GM12878 (cell line): ENCODE data around the gene DLGAP3. TPM values are rescaled to one million over a fixed set of nuclear protein-coding genes. Genes with fewer than 3 reads are reported as not detected.
A peak's percentile ranks its signal among the peaks of the same experiment; 100 is the strongest.

Experiments
- ATAC-seq: fragments of 200-7000 bp; cut with Tn5 transposase; 3 replicates; pipeline ENCODE4 v1.9.1; 2020; ENCODE audit warnings: mild to moderate bottlenecking, moderate library complexity
- BruUV-seq: library from RNA; stranded (reverse); fragments of 400-500 nt; replicated peaks from 2 replicates; lab custom pipeline; 2021; lab: Mats Ljungman, UMichigan
- CTCF ChIA-PET: fragments of 300-600 bp; sonication (Branson Sonifier 250); formaldehyde crosslinking; extraction: SDS; loops from one replicate; lab custom pipeline; 2021; ENCODE audit warnings: inconsistent platforms; lab: Yijun Ruan, JAX
- POLR2A ChIA-PET: fragments of 350-600 bp; formaldehyde crosslinking; extraction: SDS; loops from one replicate; lab custom pipeline; 2021; ENCODE audit warnings: inconsistent platforms; lab: Charles Lee
- RAD21 ChIA-PET: fragments of 300-600 bp; sonication (Branson Sonifier 250); formaldehyde crosslinking; loops from one replicate; lab custom pipeline; 2023; ENCODE audit warnings: antibody characterized with exemption; ENCODE audit not compliant: unreplicated experiment; lab: Charles Lee
- SMC1A ChIA-PET: fragments of 300-600 bp; sonication (Branson Sonifier 250); formaldehyde crosslinking; loops from one replicate; lab custom pipeline; 2023; ENCODE audit not compliant: unreplicated experiment, uncharacterized antibody; lab: Charles Lee
- DNase-seq: peaks from one replicate; pipeline ENCODE4 v3.0.0-alpha.2; 2011; ENCODE audit warnings: low read depth, low spot score
- FAIRE-seq: peaks from 3 replicates; lab custom pipeline; 2011; peaks lifted over from hg19 to GRCh38; lab: Jason Lieb, UNC
- H2AFZ ChIP-seq: 2 replicates; pipeline ENCODE4 v1.6.0; 2011; ENCODE audit warnings: low read depth, low read length, control low read depth; ENCODE audit not compliant: control insufficient read depth
- H3K27ac ChIP-seq: 2 replicates; pipeline ENCODE4 v1.5.1; 2011; ENCODE audit warnings: control low read depth; ENCODE audit not compliant: control insufficient read depth, insufficient read depth
- H3K27me3 ChIP-seq, 2 experiments: replicated peaks in 1 of 2; 2 replicates each; pipeline versions ENCODE4 v1.6.0 to v1.6.1; 2011; ENCODE audit warnings: low read length in 1 of 2; ENCODE audit not compliant: control insufficient read depth in 2 of 2, insufficient read depth in 2 of 2
- H3K36me3 ChIP-seq, 2 experiments: 2 replicates each; pipeline ENCODE4 v1.5.1; 2011; ENCODE audit warnings: low read length in 1 of 2; ENCODE audit not compliant: control insufficient read depth in 2 of 2, insufficient read depth in 2 of 2
- H3K4me1 ChIP-seq: 2 replicates; pipeline ENCODE4 v1.6.1; 2011; ENCODE audit warnings: mild to moderate bottlenecking, low read length, moderate library complexity, mixed read lengths; ENCODE audit not compliant: control insufficient read depth, insufficient read depth
- H3K4me2 ChIP-seq: 2 replicates; pipeline ENCODE4 v1.6.0; 2011; ENCODE audit warnings: control low read depth; ENCODE audit not compliant: control insufficient read depth, insufficient read depth
- H3K4me3 ChIP-seq: fragments of 200-600 bp; sonication (generic); 2 replicates; pipeline ENCODE4 v1.5.1; 2016
- H3K79me2 ChIP-seq: 2 replicates; pipeline ENCODE4 v1.6.0; 2011; ENCODE audit warnings: low read length; ENCODE audit not compliant: control insufficient read depth, insufficient read depth
- H3K9ac ChIP-seq: 2 replicates; pipeline ENCODE4 v1.8.0; 2011; ENCODE audit warnings: low read length, control low read depth, mixed read lengths; ENCODE audit not compliant: control insufficient read depth, insufficient read depth
- H3K9me3 ChIP-seq: replicated peaks from 3 replicates; pipeline ENCODE4 v1.5.1; 2011; ENCODE audit warnings: mild to moderate bottlenecking, low read length; ENCODE audit not compliant: control insufficient read depth, insufficient read depth
- H4K20me1 ChIP-seq: 2 replicates; pipeline ENCODE4 v1.6.0; 2011; ENCODE audit not compliant: control insufficient read depth, insufficient read depth
- CBX3 ChIP-seq: fragments of 200-600 bp; sonication (generic); IDR thresholded peaks from 2 replicates; pipeline ENCODE4 v1.6.1; 2016; ENCODE audit warnings: low read depth, borderline replicate concordance
- CHD1 ChIP-seq: IDR thresholded peaks from 2 replicates; pipeline ENCODE4 v1.6.1; 2012; ENCODE audit warnings: low read depth, low read length, improper control_type of control experiment
- ESRRA ChIP-seq: IDR thresholded peaks from 2 replicates; pipeline ENCODE4 v1.6.1; 2012; ENCODE audit warnings: mild to moderate bottlenecking, low read length, improper control_type of control experiment
- FOXM1 ChIP-seq: IDR thresholded peaks from 2 replicates; pipeline ENCODE4 v1.6.1; 2012; ENCODE audit warnings: low read depth, mild to moderate bottlenecking, inconsistent platforms, low read length, moderate library complexity
- JUNB ChIP-seq: IDR thresholded peaks from 2 replicates; pipeline ENCODE4 v1.6.1; 2016; ENCODE audit warnings: antibody characterized with exemption, mild to moderate bottlenecking
- KLF5 ChIP-seq: fragments of 450-650 bp; IDR thresholded peaks from 2 replicates; pipeline ENCODE4 v1.6.1; 2014; ENCODE audit warnings: mild to moderate bottlenecking; ENCODE audit not compliant: partially characterized antibody
- NFIC ChIP-seq: IDR thresholded peaks from 2 replicates; pipeline ENCODE4 v1.6.1; 2012; ENCODE audit warnings: low read depth, mild to moderate bottlenecking, inconsistent platforms, low read length, moderate library complexity
- NR2F1 ChIP-seq: fragments of 450-650 bp; conservative IDR thresholded peaks from 2 replicates; pipeline ENCODE4 v1.6.1; 2017; ENCODE audit warnings: mild to moderate bottlenecking
- RAD51 ChIP-seq: fragments of 450-650 bp; IDR thresholded peaks from 2 replicates; pipeline ENCODE4 v1.6.1; 2016; ENCODE audit warnings: moderate library complexity, mild to moderate bottlenecking, inconsistent platforms
- SMAD5 ChIP-seq: IDR thresholded peaks from 2 replicates; pipeline ENCODE4 v1.6.1; 2016; ENCODE audit warnings: antibody characterized with exemption, low read depth
- TBL1XR1 ChIP-seq: IDR thresholded peaks from 2 replicates; pipeline ENCODE4 v1.6.1; 2012; ENCODE audit warnings: low read depth, low read length, improper control_type of control experiment
- ZBTB33 ChIP-seq: fragments of 450-650 bp; IDR thresholded peaks from 2 replicates; pipeline ENCODE4 v1.6.1; 2017; ENCODE audit warnings: mild to moderate bottlenecking
- ZNF24 ChIP-seq: fragments of 450-650 bp; IDR thresholded peaks from 2 replicates; pipeline ENCODE4 v1.6.1; 2017; ENCODE audit warnings: antibody characterized with exemption, mild to moderate bottlenecking
- whole genome bisulfite sequencing: methylation state at CpG from one replicate; pipeline ENCODE4 v1.1.6; 2016; ENCODE audit warnings: low lambda C conversion rate; ENCODE audit not compliant: insufficient replicate concordance, insufficient coverage; ENCODE audit errors: missing lambda C conversion rate; 5-methylcytosine and 5-hydroxymethylcytosine counted together
- in situ Hi-C: fragments of 300-500 bp; cut with MboI; formaldehyde crosslinking; loops from 9 replicates; pipeline ENCODE4 v1.14.3; 2018; ENCODE audit warnings: mixed read lengths
- intact Hi-C: fragments of 100-400 bp; cut with micrococcal nuclease; formaldehyde crosslinking; loops from one replicate; pipeline ENCODE4 v1.14.2; 2022; ENCODE audit not compliant: unreplicated experiment
- polyA plus RNA-seq, 11 experiments: library from polyadenylated mRNA; depleted of rRNA in 4 of 11; unstranded in 6 of 11; stranded (reverse) in 5 of 11; fragments of >200 nt; fragmentation: Nextera tagmentation in 4 of 11; fragmentation: Illumina TruSeq in 1 of 11; extraction: Ambion mirVana in 4 of 11; extraction: Trizol in 1 of 11; gene quantifications; 1 replicate in 1 of 11; 2 replicates in 10 of 11; pipeline versions ENCODE4 v1.2.1 to v1.2.3, GENCODE V29; 2011 to 2016; ENCODE audit warnings: inconsistent platforms in 2 of 11, missing spikeins in 2 of 11, low read depth in 1 of 11
- total RNA-seq, 4 experiments: library from RNA; depleted of rRNA in 3 of 4; stranded (reverse); fragments of >200 nt in 3 of 4; fragmentation: Illumina TruSeq in 1 of 4; extraction: Trizol in 1 of 4; gene quantifications; 2 replicates each; pipeline versions ENCODE4 v1.2.1 to v1.2.3, GENCODE V29; 2013 to 2021

DLGAP3 gene
- total and polyA plus RNA-seq, 10 of the 15 experiments (the other 5 are each of a cell fraction or from before 2014, with no cell fraction given), result 0.03 to 0.15 (median 0.08) TPM; not detected in 4

DNA sequence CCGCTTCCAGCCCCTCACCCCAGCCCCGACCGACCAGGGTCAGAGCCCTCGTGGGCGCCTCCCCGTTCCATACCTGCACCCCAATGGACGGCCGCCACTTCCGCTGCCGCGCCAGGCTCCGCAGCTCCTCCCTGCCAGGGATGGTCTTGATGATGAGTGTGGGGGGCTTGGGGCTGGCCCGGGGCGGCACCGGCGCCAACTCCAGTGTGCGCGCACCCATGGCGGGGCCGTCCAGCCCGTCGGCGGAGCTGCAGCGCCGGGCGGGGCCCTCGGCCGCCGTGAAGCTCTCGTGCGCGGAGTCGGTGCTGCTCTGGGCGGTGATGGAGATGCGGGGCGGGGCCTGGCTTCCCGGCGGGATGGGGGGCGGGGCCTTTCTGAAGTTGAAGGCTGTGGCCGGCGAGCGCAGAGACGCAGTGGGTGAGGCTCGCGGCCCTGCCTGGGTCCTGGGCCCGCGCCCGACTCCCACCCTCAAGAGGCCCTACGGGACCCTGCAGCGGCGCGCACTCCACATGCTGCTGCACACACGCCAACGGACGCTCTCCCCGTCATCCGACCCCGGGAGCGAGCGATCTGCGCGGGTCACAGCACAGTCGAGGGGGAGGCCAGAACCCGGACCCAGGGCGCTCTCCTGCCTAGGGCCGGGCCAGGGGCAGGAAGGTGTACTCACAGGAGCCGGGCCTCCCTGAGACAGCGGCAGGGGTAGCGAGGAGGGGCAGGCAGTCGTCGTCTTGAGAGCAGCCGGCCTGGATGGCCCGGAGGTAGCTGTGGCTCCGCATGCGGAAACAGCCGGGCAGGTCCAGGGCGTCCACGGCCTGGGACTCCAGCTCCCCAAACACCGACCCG is 43.8 kb downstream of the DLGAP3 start:
- H4K20me1 ChIP-seq, result no peaks in the 10 kb centered on the region
- TF ChIP-seq CHD1, result no peak
- TF ChIP-seq RAD51, result no peak
- no peak for TF ChIP-seq JUNB
- no peak for TF ChIP-seq KLF5
- TF ChIP-seq TBL1XR1, result no peak
- no peak for TF ChIP-seq CBX3
- TF ChIP-seq FOXM1, result no peak
- no peak for TF ChIP-seq SMAD5
- TF ChIP-seq NR2F1, result no peak
- TF ChIP-seq NFIC, result no peak
- TF ChIP-seq ZBTB33, result no peak
- TF ChIP-seq ESRRA, result no peak
- TF ChIP-seq ZNF24, result no peak
- H3K27ac ChIP-seq, result no peak overlapping the region
- WGBS, result 17% methylated on average over 68 of the region's 80 CpGs
- no peaks in the 10 kb centered on the region for H3K4me1 ChIP-seq
- H2AFZ ChIP-seq, result no peak overlapping the region
- intact Hi-C loops (no loop called here), in situ Hi-C loops (no loop called here)
- no peak overlapping the region for H3K4me3 ChIP-seq
- peak overlapping the region; percentile 64; the same call in 1 of the 2 replicates for H3K4me2 ChIP-seq
- DNase-seq, result no peak
- ChIA-PET RAD21 (no interaction called here), CTCF (no interaction called here), SMC1A (no interaction called here), POLR2A (no interaction called here)
- no peak overlapping the region for H3K9ac ChIP-seq
- peaks cover 4 to 13% of the 10 kb centered on the region in 2 experiments; a peak in 3 of 4 replicates for H3K27me3 ChIP-seq
- FAIRE-seq, result no peak
- H3K79me2 ChIP-seq, result no peaks in the 10 kb centered on the region
- ATAC-seq, result peak; percentile 57
- no peaks in the 10 kb centered on the region for H3K9me3 ChIP-seq
- H3K36me3 ChIP-seq, result no peaks in the 10 kb centered on the region
- no TSS peak for BruUV-seq
